K562 (cell line): ENCODE data around the gene PRSS53. TPM values are rescaled to one million over a fixed set of nuclear protein-coding genes. Genes with fewer than 3 reads are reported as not detected.
"Not testable (repeated sequence)": the region's sequence is repeated elsewhere in the genome, so short reads cannot be mapped to it uniquely, and the experiment has no call there.

ENCODE experiments used
- ATAC-seq: fragments of 200-7000 bp; cut with Tn5 transposase; 3 replicates; pipeline ENCODE4 v1.9.1; 2020; ENCODE audit warnings: moderate library complexity
- BruUV-seq: library from RNA; stranded (reverse); fragments of 400-500 nt; replicated peaks from 2 replicates; lab custom pipeline; 2021; lab: Mats Ljungman, UMichigan
- CTCF ChIA-PET: fragments of 300-600 bp; formaldehyde crosslinking; extraction: SDS; loops from one replicate; lab custom pipeline; 2021; ENCODE audit warnings: low intra/inter-chr PET ratio; lab: Yijun Ruan, JAX
- POLR2A ChIA-PET: fragments of 300-600, 350-650 bp; sonication (Branson Sonifier 250); formaldehyde crosslinking; extraction: SDS; loops from one replicate; lab custom pipeline; 2021; ENCODE audit warnings: antibody characterized with exemption, inconsistent platforms; lab: Yijun Ruan, JAX
- DNase-seq, 4 experiments: peaks; one replicate each; pipeline versions ENCODE4 v3.0.0 to v3.0.0-alpha.2; 2011 to 2018; ENCODE audit warnings: low spot score in 3 of 4, mixed read lengths in 3 of 4; ENCODE audit errors: extremely low read depth in 1 of 4
- FAIRE-seq: peaks from 2 replicates; lab custom pipeline; 2011; peaks lifted over from hg19 to GRCh38; lab: Jason Lieb, UNC
- H2AFZ ChIP-seq: 2 replicates; pipeline ENCODE4 v1.6.0; 2011; ENCODE audit warnings: low read depth, low read length, control low read depth, inconsistent platforms
- H3K27ac ChIP-seq: fragments of 200-600 bp; 3 replicates; pipeline ENCODE4 v1.8.0; 2011; ENCODE audit warnings: low read depth, mild to moderate bottlenecking, control low read depth, inconsistent platforms, low read length, moderate library complexity, mixed read lengths; ENCODE audit errors: extremely low read depth
- H3K27me3 ChIP-seq, 2 experiments: fragments of 300-600 bp in 1 of 2; 2 replicates in 1 of 2; 3 replicates in 1 of 2; pipeline versions ENCODE4 v1.6.0 to v1.8.0; 2011; ENCODE audit warnings: inconsistent platforms in 2 of 2, low read length in 2 of 2, mild to moderate bottlenecking in 1 of 2, mixed read lengths in 1 of 2, moderate library complexity in 1 of 2; ENCODE audit not compliant: control insufficient read depth in 2 of 2, insufficient read depth in 2 of 2
- H3K36me3 ChIP-seq: fragments of 300-600 bp; 3 replicates; pipeline ENCODE4 v1.8.0; 2011; ENCODE audit warnings: mild to moderate bottlenecking, low read length, inconsistent platforms; ENCODE audit not compliant: control insufficient read depth, insufficient read depth
- H3K4me1 ChIP-seq, 2 experiments: fragments of 200-600 bp in 1 of 2; replicated peaks in 1 of 2; 2 replicates in 1 of 2; 3 replicates in 1 of 2; pipeline versions ENCODE4 v1.5.1 to v1.8.0; 2011; ENCODE audit warnings: inconsistent platforms in 2 of 2, low read length in 2 of 2, mild to moderate bottlenecking in 1 of 2, mixed read lengths in 1 of 2, moderate library complexity in 1 of 2; ENCODE audit not compliant: control insufficient read depth in 2 of 2, insufficient read depth in 2 of 2
- H3K4me2 ChIP-seq: 2 replicates; pipeline ENCODE4 v1.6.1; 2011; ENCODE audit warnings: low read length, control low read depth, inconsistent platforms, mixed read lengths; ENCODE audit not compliant: insufficient read depth
- H3K4me3 ChIP-seq: fragments of 200-600 bp; sonication (generic), shearing (Covaris generic); 2 replicates; pipeline ENCODE4 v1.5.1; 2016; ENCODE audit warnings: control low read depth, inconsistent platforms
- H3K79me2 ChIP-seq: fragments of 200-600 bp; 3 replicates; pipeline ENCODE4 v1.8.0; 2011; ENCODE audit warnings: low read length, inconsistent platforms; ENCODE audit not compliant: control insufficient read depth, insufficient read depth
- H3K9ac ChIP-seq, 2 experiments: 2 replicates each; pipeline versions ENCODE4 v1.6.0 to v1.6.1; 2011; ENCODE audit warnings: low read depth in 2 of 2, low read length in 2 of 2, control low read depth in 1 of 2, inconsistent platforms in 1 of 2, mild to moderate bottlenecking in 1 of 2, mixed read lengths in 1 of 2; ENCODE audit not compliant: insufficient read depth in 1 of 2
- H3K9me1 ChIP-seq: one replicate; pipeline ENCODE4 v1.6.0; 2011; ENCODE audit warnings: inconsistent platforms, mild to moderate bottlenecking, low read length, moderate library complexity; ENCODE audit not compliant: control insufficient read depth, insufficient read depth
- H3K9me3 ChIP-seq: replicated peaks from 2 replicates; pipeline ENCODE4 v1.5.1; 2011; ENCODE audit warnings: low read depth, low read length, inconsistent platforms; ENCODE audit not compliant: control insufficient read depth, insufficient read depth
- H4K20me1 ChIP-seq: replicated peaks from 2 replicates; pipeline ENCODE4 v1.6.1; 2011; ENCODE audit warnings: low read length, inconsistent platforms, mixed read lengths; ENCODE audit not compliant: control insufficient read depth, insufficient read depth
- PHF20 ChIP-seq: fragments of 450-650 bp; IDR thresholded peaks from 2 replicates; pipeline ENCODE4 v1.6.1; 2018; ENCODE audit not compliant: partially characterized antibody
- RBFOX2 ChIP-seq: fragments of 200-400 bp; formaldehyde crosslinking; IDR thresholded peaks from 2 replicates; pipeline ENCODE4 v1.6.1; 2017; ENCODE audit warnings: low read depth, mild to moderate bottlenecking, low read length, moderate library complexity
- RFX7 ChIP-seq: fragments of 250-450 bp; sonication (Bioruptor Pico); IDR thresholded peaks from 2 replicates; pipeline ENCODE4 v1.5.1; 2021; ENCODE audit warnings: mild to moderate bottlenecking
- ZFP36 ChIP-seq: fragments of 150-350 bp; IDR thresholded peaks from 2 replicates; pipeline ENCODE4 v1.6.1; 2018; ENCODE audit warnings: low read length, low read depth; ENCODE audit not compliant: partially characterized antibody
- ZNF77 ChIP-seq: fragments of 250-450 bp; sonication (Bioruptor Pico); IDR thresholded peaks from 2 replicates; pipeline ENCODE4 v1.5.0; 2020
- WGBS: fragments of 100-300 bp; shearing (Covaris generic); methylation state at CpG from one replicate; pipeline ENCODE4 v1.1.6; 2016; ENCODE audit warnings: low coverage, mixed read lengths; ENCODE audit not compliant: insufficient coverage; ENCODE audit errors: missing lambda C conversion rate; 5-methylcytosine and 5-hydroxymethylcytosine counted together
- in situ Hi-C: fragments of 300-500 bp; cut with MboI; formaldehyde crosslinking; loops from 4 replicates; pipeline ENCODE4 v1.15.0; 2018; ENCODE audit warnings: inconsistent platforms, mixed read lengths
- intact Hi-C: fragments of 100-400 bp; cut with micrococcal nuclease; formaldehyde crosslinking; loops from 2 replicates; pipeline ENCODE4 v1.14.2; 2022
- polyA plus RNA-seq, 8 experiments: library from polyadenylated mRNA; depleted of rRNA in 4 of 8; stranded (reverse) in 5 of 8; unstranded in 3 of 8; fragments of >200 nt; fragmentation: Nextera tagmentation in 2 of 8; fragmentation: Illumina TruSeq in 1 of 8; extraction: Ambion mirVana in 2 of 8; extraction: Trizol in 1 of 8; gene quantifications; 2 replicates each; pipeline versions ENCODE4 v1.2.1 to v1.2.3, GENCODE V29; 2011 to 2014; ENCODE audit warnings: inconsistent platforms in 1 of 8, missing spikeins in 1 of 8
- total RNA-seq, 7 experiments: library from RNA; depleted of rRNA in 6 of 7; stranded (reverse); fragments of >200 nt in 6 of 7; fragmentation: Illumina TruSeq in 2 of 7; extraction: Trizol in 2 of 7; gene quantifications; 2 replicates each; pipeline versions ENCODE4 v1.2.1 to v1.2.3, GENCODE V29; 2011 to 2021; ENCODE audit warnings: low replicate concordance in 1 of 7
- TF ChIP-seq, protein P1 (sequence below): sonication (generic); formaldehyde crosslinking; IDR thresholded peaks from 2 replicates; pipeline ENCODE4 v1.5.0; 2020; ENCODE audit warnings: missing genetic modification reagents

PRSS53 gene
- total and polyA plus RNA-seq, 9 of the 15 experiments (the other 6 are each of a cell fraction or from before 2014, with no cell fraction given): 0.40 to 1.9 (median 0.78) TPM; not detected in 2

DNA sequence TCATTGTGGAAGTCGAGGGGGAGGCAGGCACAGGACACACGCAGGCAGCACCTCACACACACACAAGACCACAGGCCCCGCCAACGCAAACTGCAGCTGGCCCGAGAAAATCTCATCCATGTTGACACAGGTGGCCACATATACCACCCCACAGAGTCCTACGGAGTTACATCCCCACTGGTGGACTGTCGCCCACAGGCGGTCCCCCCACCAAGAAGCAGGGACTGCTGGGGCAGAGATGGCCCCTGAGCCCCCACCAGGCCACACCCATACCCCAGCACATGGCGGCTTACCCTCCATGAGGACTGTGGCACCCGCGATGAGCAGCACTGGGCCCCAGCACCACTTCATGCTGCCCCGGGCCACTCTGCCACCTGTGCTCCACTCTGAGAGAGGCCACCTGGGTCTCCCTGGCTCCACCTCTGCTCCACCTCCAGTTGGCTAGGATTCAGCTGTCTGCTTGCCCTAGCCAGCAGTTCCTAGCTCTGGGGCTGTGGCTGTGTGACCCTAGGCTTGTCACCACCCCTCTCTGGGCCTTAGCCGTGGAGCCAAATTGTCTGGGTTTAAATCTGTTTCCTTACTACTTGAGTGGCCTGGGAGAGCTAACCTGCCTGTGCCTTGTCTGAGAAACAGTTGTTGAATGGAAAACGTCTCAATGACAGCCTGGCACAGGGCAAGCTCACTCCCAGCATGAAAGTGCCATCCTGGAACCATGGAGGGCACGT is at the start of gene PRSS53 (continued):
- TF ChIP-seq RFX7 (CRISPR knock-in tag): no peak
- no peak for TF ChIP-seq PHF20
- TF ChIP-seq, protein P1, sequence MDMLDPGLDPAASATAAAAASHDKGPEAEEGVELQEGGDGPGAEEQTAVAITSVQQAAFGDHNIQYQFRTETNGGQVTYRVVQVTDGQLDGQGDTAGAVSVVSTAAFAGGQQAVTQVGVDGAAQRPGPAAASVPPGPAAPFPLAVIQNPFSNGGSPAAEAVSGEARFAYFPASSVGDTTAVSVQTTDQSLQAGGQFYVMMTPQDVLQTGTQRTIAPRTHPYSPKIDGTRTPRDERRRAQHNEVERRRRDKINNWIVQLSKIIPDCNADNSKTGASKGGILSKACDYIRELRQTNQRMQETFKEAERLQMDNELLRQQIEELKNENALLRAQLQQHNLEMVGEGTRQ (CRISPR knock-in tag): no peak
- no peak for TF ChIP-seq ZNF77 (CRISPR knock-in tag)
- 0 out of 2 replicates have a peak, but pooled peaks have one; percentile 11 for TF ChIP-seq RBFOX2
- peak; percentile 71 for TF ChIP-seq ZFP36

DNA sequence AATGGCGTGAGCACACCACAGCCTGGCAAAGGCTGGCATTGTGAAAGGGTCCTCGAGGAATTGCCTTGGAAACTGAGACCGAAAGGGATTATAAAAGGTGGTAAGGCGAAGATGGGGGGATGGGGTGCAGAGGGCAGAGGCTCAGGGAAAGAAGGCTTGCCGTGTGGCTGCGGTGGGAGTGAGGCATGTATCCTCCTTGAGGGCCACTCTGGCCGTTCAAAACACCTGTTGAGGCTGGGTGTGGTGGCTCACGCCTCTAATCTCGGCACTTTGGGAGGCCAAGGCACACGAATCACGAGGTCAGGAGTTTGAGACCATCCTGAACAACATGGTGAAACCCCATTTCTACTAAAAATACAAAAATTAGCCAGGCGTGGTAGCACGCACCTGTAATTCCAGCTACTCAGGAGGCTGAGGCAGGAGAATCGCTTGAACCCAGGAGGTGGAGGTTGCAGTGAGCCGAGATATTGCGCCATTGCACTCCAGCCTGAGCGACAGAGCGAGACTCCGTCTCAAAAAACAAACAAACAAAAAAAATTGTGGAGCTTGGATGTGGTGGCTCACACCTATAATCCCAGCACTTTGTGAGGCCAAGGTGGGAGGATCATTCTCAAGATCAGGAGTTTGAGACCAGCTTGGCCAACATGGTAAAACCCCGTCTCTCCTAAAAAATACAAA is 48.2 kb upstream of the PRSS53 start:
- POLR2A ChIA-PET: interaction anchor here (0.6 to 4.2 kb wide), 4 partner anchors 14 to 160 kb away, joined by 3 to 23 read pairs (median 4); partner anchors contain the start of gene FUS
- CTCF ChIA-PET, H3K79me2 ChIP-seq: not testable (repeated sequence)

More for the DNA sequence above, 48.2 kb upstream of the PRSS53 start:
- 69% methylated on average over 20 of the region's 20 CpGs for WGBS
- ATAC-seq, H3K4me3 ChIP-seq, H3K36me3 ChIP-seq, DNase-seq, H3K4me2 ChIP-seq, in situ Hi-C loops, BruUV-seq, H3K9me3 ChIP-seq, H3K27me3 ChIP-seq, H3K9me1 ChIP-seq, FAIRE-seq, H2AFZ ChIP-seq, H4K20me1 ChIP-seq, H3K9ac ChIP-seq, H3K27ac ChIP-seq, intact Hi-C loops: not testable (repeated sequence)
- H3K4me1 ChIP-seq: peaks cover 39 to 80% of the 10 kb centered on the region in 2 experiments
